GM18868 (cell line): Measurements from ENCODE around the gene C19orf67.

Experiments used
- ATAC-seq: cut with Tn5 transposase; IDR thresholded peaks from one replicate; pipeline ENCODE4 v1.9.1; 2021; ENCODE audit warnings: mild to moderate bottlenecking, moderate library complexity; ENCODE audit not compliant: unreplicated experiment

C19orf67 gene

DNA sequence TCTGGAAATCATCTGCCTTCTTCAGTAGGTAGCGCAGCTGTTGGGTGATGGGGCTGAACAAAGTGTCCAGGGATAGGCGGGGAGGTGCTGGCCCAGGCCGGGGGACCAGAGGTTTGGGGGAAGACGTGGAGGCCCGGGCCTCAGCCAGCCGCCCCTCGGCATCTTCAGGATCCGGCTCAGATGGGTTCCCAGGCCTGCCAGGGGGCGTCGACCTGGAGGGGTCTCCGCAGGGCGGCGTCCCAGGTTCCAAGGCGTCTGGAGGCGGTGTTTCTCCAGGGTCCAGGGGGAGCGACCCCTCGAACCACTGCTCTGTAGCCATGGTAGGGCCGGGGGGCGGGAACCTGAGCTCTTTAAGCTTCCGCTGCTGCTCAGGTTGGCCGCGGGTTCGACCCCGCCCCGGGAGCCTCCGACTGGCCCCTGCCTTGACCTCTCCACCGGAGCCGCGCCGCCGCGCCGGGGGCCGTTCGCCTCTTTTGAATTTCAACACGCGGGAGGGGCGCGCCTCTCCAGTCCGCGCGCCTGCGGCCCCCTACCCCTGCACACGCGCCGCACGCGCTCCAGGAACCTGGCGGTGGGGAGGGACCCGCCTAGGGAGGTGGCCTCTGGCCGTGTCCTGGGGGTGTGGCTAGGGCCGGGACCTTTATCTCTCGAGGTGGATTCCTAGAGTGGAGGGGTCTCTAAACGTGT, at the start of gene C19orf67:
Gene C19orf67, minus strand, starts transcription at position 475 of the 687 bp plus-strand sequence. Its CDS starts 156 bp downstream, at position 319.
- ATAC-seq, result no peak

DNA sequence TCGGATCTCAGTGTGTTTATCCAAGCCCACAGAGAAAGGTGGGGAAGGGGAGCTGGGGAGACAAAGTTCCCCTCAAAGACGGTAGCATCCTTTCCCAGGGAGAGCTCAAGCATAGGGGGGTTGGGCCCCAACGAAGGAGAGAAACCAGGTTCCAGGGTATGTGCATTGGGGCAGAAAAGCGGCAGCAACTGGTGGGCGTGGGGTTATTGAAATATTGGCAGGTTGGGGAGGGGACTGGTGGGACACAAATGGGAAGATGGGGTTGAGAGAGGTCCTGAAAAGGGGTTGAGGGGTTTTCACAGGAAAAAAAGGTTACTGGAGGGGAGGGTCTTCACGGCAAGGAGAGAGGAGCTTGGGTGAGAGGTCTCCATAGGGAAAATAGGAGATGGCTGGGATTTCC, 49.8 kb upstream of the C19orf67 start:
- ATAC-seq, result no peak

DNA sequence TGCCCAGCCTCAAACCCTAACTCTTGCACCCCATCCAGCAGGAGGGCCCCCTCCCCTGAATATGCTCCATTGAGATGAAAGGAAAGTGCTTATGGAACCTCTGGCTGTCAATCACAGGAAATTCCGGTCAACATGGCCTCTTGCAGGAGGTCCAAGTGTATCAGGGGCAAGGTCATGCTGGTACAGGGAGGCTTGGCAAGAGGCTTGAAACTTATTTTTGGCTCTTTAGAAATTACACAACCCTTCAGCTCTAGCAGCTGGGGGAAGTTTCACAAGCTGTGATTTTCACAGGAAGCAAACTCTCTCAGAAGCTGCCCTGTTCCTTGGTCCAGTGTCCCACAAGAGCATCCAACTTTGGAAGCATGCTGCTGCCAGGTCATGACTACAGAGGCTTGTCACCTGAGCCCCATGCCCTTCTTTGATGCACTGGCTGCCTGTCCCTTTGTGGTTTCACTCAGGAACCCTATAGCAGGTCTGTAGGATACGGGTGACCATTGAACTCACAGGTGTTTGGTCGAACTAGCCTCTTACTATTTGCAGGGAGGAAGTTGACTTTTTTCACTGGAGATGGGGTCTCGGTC, 42.4 kb upstream of the C19orf67 start:
- no peak for ATAC-seq

DNA sequence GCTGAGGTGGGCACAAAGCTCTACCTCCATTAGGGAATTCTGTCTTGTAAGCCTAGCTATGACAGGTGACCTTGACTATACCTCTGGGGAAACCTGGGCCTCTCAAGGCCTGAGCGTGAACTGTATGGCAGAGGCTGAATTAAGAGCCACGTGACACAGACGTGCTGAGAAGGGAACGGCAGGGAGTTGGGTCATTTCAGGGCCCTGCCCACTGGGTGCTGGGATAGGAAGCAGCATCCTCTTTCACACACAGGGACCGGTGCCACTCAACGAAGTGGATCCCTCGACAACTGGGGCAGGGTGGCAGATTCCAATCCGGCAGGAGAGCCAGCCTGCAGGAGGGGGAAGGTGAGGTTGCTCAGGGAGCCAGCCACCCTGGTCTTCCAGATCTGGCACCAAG, 41.6 kb upstream of the C19orf67 start:
- ATAC-seq, result no peak

DNA sequence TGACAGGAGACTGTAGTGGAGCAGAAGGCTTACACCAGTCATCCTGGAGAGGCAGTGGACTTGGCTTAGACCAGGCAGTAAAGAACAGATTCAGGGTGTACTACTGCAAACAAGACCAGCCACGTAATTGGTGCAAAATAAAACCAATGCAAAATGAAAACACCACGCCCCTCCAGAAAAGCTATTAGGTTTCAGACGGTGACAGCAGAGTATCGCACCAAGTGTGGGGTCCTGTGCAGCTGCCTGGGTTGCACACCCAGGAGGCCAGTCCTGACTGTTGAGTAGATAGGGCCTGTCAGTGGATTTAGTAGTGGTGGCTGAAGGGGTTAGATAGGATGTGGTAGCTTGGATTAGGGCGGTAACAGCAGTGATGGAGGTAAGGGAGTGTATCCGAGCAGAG, 37.3 kb upstream of the C19orf67 start:
- ATAC-seq, result no peak

DNA sequence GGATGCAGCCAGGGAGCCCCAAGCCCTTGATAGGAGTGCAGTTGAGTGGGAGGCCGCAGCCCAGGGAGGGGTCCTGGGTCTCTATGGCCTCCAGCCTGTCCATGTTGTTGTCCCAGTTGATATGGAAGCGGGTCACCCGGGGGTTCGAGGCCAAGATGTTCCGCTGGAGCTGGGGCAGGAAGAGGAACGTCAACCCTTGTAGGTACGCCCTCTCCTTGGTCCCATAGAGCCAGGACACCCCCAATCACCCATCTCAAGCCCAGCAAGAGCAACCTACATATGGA, 34.9 kb upstream of the C19orf67 start:
- no peak for ATAC-seq

DNA sequence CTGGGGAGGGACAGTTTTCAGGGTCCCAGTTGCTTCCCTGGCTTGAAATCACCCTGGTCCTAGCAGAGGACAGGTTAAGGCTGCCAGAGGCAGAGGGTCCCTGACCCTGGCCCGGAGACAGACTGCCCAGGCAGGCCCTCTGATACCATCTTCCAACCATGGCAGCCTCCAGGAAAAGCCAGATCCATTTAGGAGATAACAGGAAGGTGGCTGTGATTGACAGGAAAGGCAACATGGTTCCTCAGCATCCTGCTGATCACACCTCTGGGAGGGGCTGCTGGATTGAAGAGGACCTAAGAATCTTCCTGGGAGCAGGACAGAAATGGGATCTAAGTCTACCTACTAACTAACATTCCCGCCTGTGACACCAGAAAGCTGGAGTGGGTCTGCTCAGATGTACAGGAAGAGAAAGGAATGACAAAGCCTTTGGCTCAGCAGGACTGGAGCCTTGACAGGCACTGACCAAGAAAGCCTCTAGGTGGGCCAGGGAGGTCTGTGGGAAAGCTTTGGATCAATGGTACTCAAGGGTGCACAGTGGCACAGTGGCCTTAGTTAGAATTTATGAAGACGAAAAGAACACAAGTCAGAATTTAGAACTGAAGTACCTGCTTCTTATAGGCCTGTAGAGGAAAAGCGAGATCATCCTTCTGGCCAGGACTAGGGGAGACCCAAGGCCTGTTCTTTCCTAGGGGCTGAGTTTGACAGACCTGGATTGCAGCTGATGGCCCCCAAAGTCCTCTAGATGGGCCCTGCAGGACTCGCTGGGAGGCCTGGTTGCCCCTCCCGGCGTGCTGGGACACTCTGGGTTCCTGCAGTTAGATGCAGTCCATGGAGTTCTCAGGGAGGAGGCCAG, 34.3 kb upstream of the C19orf67 start:
- no peak for ATAC-seq

DNA sequence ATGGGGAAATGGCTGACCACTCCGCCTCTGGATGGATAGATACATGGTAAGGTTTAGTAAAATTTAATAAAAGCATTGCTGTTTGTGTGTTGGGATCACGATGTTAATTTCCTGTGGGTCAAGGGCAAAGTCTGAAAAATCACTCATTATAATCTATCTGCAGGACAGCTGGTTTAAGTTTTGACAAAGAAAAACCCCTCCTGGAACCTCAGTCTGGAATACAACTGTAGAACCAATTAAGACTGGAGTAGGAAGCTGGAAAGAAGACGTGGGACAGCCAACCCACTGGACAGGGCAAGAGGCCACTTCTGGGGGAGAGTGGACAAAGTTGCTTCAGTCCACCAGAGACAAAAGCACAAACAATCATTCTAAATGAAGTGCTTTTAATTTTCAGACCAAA, 33.6 kb upstream of the C19orf67 start:
- ATAC-seq, result no peak

DNA sequence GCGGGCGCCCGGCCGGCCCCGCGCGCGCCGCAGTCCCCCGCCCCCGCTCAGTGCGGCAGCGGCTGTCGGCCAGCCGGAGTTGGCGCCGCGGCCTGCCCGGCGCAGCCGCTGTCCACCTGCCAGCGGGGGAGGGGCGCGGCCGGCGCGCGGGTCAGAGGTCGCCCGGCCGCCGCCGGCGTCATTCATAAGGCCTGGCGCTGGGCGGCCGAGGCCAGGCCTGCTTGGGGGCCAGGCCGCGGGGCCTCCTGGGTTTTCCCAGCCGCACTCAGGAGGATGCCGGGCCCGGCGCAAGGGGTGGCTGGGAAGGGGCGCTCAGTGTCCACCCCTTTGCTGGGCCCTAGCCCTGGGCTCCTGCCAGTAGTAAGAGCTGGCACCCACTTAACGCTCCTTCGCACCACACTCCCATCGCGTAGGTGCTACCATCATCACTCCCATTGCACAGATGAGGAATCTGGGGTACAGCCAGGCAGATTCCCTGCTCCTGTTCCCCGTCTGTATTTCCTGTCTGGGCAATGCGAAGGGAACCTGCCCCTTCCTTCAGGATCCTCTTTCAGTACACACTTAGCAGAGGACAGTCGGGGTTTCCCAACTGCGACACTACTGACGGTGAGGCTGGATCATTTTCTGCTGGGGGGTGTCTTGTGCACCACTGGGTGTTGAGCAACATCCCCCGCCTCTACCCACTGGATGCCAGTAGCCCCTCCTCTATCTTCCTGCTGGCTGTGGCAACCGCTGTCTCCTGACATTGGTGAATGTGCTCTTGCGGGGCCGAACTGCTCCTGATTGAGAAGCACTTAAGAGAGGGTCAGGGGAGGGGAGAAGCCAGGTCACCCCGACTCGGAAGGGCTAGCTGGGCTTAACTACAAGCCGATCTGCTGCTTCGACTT, 32.8 kb upstream of the C19orf67 start:
- no peak for ATAC-seq

DNA sequence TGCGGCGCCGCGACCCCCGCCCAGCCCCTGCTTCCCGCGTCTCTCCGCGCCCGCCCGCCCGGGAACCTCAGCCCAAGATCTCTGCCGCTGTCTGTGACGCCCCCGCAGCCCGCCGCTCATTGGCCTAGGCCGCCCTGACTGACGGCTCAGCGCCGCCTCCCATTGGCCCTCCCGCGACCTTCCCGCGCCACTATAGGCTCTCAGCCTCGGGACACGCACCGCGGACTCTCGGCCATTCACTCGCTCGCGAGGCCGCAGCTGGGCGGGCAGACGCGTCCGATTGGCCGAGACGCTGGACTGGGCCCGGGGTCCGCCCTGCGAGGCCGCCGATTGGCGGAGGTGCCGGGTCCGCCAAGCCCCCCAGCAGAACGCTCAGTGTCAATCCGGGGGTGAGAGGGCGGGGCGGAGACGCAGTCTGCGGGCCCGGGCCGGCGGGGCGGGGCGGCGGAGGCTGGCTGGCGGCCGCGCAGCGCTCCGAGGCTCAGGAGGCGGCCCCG, 32.1 kb upstream of the C19orf67 start, which contains the start of gene PRKACA:
Gene PRKACA, minus strand, starts transcription at position 95 of the 497 bp plus-strand sequence. CDS start 215 bp downstream, outside the sequence.
- ATAC-seq, result peak; percentile 90

DNA sequence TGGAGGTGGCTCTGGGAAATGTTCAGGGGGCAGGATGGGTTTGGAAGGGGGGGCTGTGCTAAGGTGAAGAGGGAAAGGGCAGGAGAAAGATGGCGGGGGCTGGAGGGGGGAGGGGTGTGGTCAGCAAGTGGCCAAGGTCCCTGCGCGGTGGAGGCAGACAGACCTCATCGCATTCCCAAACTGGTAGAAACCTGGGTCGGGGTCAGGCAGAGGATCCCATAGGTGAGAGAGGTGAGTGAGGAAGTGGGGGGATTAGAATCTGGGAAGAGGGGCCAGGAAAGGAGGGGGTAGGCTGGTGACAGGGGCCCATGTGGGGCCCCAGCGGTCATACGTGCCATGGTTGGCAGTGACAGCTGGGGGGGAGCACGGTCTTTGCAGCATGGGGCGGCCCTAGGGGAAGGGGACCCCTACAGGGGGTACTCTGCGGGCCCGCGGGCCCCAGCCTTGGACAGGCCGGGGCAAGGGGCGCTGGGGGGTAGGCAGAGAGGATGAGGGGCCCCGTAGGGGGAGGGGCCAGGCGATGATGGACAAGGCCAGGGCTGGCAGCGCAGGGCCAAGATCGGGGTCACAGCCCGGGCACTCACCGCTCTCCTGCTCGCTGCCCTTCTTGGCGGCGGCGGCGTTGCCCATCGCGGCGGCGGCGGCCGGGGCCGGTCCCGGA, 31.5 kb upstream of the C19orf67 start:
- peak; percentile 2 for ATAC-seq

DNA sequence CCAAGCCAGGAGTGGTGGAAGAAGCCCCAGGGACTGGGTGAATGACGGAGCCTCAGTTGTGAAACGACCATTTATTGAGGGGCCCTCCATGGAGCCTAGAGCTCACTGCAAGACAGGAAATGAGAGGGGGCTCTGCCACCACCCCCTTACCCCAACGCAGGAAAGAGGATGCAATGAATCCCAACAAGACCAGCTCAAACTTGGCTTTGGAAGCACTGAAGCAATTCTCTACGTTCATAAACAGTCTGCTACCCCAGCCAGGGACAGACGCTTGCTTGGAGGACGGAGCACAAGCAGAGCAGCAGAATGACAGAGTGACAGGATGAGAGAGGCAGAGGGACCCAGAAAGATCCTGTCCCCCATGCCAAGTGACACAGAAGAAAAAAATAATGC, 30.9 kb upstream of the C19orf67 start:
- no peak for ATAC-seq

DNA sequence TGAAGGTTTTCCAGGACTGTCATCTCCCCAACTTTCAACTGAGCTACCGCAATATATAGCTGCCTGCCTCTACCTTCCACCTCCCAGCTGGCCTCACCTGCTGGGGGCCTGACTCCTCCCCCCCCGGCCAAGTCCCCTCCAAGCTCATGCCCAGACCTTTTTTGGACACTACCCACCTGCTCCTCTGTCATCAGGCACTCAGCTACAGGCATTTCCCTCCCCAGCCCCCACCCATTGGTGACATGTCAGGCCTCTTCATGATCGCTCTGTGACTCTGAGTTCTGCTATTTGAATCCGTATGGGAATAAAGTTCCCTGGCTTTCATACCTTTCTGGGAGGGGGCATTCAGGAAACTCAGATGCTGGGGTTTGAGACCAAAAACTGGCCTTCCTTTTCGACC, 30.2 kb upstream of the C19orf67 start:
- ATAC-seq, result no peak

DNA sequence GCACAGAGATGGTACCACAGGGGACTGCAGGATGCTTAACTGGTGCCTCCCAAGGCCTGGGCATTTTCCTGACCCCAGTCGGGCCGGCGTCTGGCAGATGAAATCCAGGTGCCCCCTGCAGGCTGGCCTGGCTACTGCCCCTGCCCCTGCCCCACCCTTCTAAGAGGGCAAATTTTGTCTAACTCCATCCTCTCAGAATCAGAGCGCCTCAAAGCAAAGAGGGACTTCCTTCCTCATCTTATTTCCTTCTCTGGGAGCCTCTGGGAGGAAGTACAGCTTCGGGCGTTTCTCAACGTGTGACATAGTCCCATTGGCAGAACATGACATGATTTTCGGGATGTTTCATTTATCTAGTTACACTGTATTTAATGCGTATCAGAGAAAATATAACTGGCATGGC, 29.3 kb upstream of the C19orf67 start:
- ATAC-seq, result no peak

DNA sequence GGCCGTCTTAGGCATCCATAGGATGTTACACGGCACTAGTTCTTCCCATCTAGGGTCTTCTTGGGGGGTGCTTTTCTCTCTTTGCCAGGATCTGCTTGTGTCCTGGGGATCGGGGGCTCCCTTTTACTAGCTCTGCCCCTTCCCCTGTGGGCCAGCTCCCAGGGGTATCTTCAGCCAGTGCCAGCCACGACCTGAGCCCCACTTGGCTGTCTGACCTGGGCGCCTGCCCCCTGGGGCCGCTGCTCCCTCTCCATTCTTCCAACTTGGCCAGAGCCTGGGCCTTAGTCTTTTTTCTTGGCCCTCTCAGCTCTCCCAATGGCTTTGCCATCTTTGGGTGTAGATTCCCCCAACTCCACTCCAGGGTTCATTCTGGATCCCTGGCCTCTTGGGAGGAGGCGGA, 28.9 kb upstream of the C19orf67 start:
- ATAC-seq, result no peak

DNA sequence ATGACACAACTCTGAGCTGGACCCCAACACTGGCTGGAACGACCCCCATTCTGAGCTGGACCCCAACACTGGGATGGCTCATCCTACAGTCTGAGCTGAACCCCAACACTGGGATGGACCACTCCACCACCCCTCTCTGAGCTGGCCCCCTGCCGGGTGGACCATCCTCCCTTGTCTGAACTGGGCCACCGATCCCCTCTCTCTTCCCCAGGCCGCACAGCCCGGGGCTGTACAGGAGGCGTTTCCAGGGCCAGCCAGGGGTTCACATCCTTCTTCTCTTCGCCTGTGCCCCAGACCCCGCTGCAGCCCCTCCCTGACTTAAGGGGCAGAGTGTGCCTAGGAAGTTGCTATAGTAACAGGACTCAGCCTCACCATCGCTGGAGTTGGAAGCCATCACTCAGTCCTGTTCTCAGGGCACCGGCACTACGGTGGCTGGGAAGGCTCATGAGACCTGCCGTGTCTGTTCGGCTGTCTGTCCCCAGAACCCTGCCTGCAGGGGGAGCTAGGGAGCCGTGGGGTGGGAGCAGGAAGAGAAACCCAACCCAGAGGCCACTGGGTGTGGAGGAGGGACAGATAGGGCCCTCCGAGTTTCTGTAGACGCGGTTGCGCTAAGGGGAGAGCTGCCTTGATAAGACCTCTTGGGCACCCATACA, 28.3 kb upstream of the C19orf67 start:
- no peak for ATAC-seq

DNA sequence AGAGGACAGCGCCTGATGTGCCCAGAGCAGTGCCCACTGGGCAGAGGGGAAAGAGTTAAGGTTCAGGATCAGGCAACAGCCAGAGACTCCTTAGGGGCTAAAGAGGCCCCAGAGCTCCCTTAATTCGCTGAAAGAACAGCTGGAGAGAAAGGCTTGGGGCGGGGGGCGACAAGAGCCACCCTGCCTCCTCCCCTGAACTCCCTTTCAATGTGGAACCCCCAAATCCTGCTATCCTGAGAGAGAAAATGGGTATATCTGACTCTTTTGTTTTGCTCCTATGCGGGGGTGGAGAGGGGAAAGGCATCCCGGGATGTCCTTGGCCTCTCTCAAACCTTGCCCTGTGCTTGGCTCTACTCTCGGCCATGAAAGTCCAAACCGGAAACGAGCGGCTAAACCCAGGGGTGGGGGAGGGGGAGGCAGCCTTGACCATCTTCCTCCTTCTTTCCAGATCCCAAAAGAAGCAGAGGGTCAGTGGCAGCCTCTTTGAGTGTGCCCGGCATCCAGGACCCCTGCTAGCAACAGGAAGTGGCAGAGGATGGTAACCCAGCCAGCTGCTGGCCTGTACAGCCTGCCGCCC, 27.3 kb upstream of the C19orf67 start:
- no peak for ATAC-seq

DNA sequence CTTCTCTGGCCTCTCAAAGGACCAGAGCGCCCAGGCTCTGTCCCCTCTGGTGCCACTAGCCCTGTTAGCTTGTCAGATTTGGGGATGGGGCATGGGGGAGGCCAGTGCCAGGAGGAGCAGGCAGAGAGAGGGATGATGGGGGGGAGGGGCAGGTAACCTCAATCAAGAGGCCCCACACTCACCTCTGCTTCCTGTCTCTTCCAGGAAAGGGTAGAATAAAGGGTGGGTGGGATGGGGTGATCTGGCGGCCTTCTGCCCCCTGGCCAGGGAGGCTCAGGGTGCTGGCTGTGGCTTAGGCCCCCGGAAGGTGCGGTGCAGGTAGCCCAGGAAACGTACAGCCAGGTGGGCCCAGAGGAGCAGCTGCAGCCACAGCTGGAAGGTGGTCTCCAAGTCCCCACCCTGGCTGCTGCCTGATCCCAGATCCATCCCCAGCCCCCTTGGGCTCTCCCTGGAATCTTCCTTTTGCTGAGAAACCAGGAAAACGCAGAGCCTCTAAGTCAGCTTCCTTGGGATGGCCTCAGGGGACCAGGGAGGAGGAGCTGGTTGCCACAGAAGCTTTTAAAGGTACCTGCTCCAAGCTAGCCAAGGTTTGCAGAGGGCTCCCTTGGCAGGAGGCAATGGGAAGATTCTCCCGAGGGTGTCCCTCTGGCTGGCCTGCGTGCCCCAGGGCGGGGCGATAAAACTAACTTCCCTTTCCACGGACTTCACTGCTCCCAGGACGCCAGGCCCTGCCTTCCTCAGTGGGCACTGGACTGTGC, 26.6 kb upstream of the C19orf67 start:
- ATAC-seq, result no peak

DNA sequence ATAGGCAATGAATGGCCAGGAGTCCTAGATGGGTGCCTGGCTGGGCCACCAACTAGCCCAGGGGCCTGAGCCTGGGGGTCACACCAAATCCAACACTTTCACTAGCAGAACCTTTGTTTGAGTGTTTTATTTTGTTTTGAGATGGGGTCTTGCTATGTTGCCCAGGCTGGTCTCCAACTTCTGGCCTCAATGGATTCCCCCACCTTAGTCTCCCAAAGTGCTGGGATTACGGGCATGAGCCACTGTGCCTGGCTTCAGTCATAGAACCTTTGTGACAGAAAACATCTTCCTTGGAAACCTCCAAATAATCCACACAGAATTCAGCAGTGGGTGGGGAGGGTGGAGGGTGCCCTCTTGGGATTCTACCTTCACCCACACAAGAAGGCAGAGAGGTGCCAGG, 25.9 kb upstream of the C19orf67 start:
- no peak for ATAC-seq
